GM21737 (cell line): ENCODE measurements around the gene DNAH17.

Source experiments
- ATAC-seq: cut with Tn5 transposase; IDR thresholded peaks from one replicate; pipeline ENCODE4 v1.9.1; 2021; ENCODE audit warnings: mild to moderate bottlenecking, moderate library complexity; ENCODE audit not compliant: unreplicated experiment

Gene DNAH17

GRCh38 chr17:78433780-78434335 lies 143.3 kb downstream of the DNAH17 start:
- ATAC-seq = no peak

GRCh38 chr17:78433013-78433727 lies 144.0 kb downstream of the DNAH17 start:
- ATAC-seq = no peak

- no peak for ATAC-seq
These were observed 144.8 kb downstream of the DNAH17 start for GRCh38 chr17:78432226-78433012.

GRCh38 chr17:78431692-78431958 lies 145.6 kb downstream of the DNAH17 start:
- ATAC-seq = no peak

- ATAC-seq = no peak
These were observed 146.1 kb downstream of the DNAH17 start for GRCh38 chr17:78430892-78431691.

- ATAC-seq = no peak
These were observed 147.6 kb downstream of the DNAH17 start for GRCh38 chr17:78429618-78429995.

GRCh38 chr17:78428836-78429617 lies 148.2 kb downstream of the DNAH17 start:
- ATAC-seq = no peak

- ATAC-seq = no peak
These were observed 149.1 kb downstream of the DNAH17 start for GRCh38 chr17:78428025-78428575.

- ATAC-seq = no peak
These were observed 150.1 kb downstream of the DNAH17 start for GRCh38 chr17:78427140-78427539.

GRCh38 chr17:78426293-78426879 lies 150.8 kb downstream of the DNAH17 start:
- ATAC-seq = no peak

- no peak for ATAC-seq
These were observed 151.8 kb downstream of the DNAH17 start for GRCh38 chr17:78425429-78425828.

- ATAC-seq = no peak
These were observed 153.1 kb downstream of the DNAH17 start for GRCh38 chr17:78423961-78424675.

GRCh38 chr17:78422872-78423588 lies 154.2 kb downstream of the DNAH17 start:
- ATAC-seq = no peak

- no peak for ATAC-seq
These were observed 155.0 kb downstream of the DNAH17 start for GRCh38 chr17:78422267-78422605.

- ATAC-seq = no peak
These were observed 155.5 kb downstream of the DNAH17 start for GRCh38 chr17:78421534-78422266.

- no peak for ATAC-seq
These were observed 156.1 kb downstream of the DNAH17 start for GRCh38 chr17:78421084-78421533.

- ATAC-seq = no peak
These were observed 157.0 kb downstream of the DNAH17 start for GRCh38 chr17:78419970-78420815.
